Hair follicular keratinocyte (primary cell): ENCODE data around the gene HAND1. TPM values are rescaled to one million over a fixed set of nuclear protein-coding genes. Genes with fewer than 3 reads are reported as not detected.

ENCODE experiments used
- total RNA-seq: library from RNA; depleted of rRNA; stranded (reverse); fragments of >200 nt; gene quantifications from 2 replicates; pipeline ENCODE4 v1.2.3, GENCODE V29; 2015

HAND1 gene
- total RNA-seq, result not detected in 2 replicates

GRCh38 chr5:154478224-154478565 lies at the start of gene HAND1:
HAND1 (minus strand) TSS chr5:154478227; CDS start chr5:154478008, 219 bp downstream.

GRCh38 chr5:154445422-154446194 lies 32.4 kb downstream of the HAND1 start, which contains the start of gene SAP30L:
SAP30L (plus strand) TSS chr5:154445997; CDS start chr5:154446605, 608 bp downstream.

Other genes starting within 250 kb of the HAND1 start
- gene SAP30L, start 32.2 kb downstream of the HAND1 start, total RNA-seq, result 22.2 and 27.0 TPM in 2 replicates